Loucy (cell line): ENCODE results near the gene ASIC2.

Experiments
- H2AFZ ChIP-seq: fragments of 200-600 bp; sonication (generic); 2 replicates; pipeline ENCODE4 v1.6.0; 2016; ENCODE audit warnings: antibody characterized with exemption, mild to moderate bottlenecking, low read length, moderate library complexity
- H3F3A ChIP-seq: fragments of 200-600 bp; 2 replicates; pipeline ENCODE4 v1.6.0; 2016; ENCODE audit warnings: antibody characterized with exemption, low read depth, mild to moderate bottlenecking
- H3K27me3 ChIP-seq: fragments of 200-600 bp; sonication (generic); 2 replicates; pipeline ENCODE4 v1.6.1; 2014; ENCODE audit warnings: low read length, mild to moderate bottlenecking; ENCODE audit not compliant: insufficient read depth, poor library complexity, severe bottlenecking
- H3K36me3 ChIP-seq: fragments of 200-600 bp; sonication (generic); 2 replicates; pipeline ENCODE4 v1.6.1; 2016; ENCODE audit warnings: low read length; ENCODE audit not compliant: insufficient read depth
- H3K4me1 ChIP-seq: fragments of 200-600 bp; sonication (generic); 2 replicates; pipeline ENCODE4 v1.5.1; 2014; ENCODE audit warnings: low read length, mild to moderate bottlenecking; ENCODE audit not compliant: insufficient read depth, poor library complexity, severe bottlenecking
- H3K4me2 ChIP-seq: fragments of 200-600 bp; sonication (generic); 2 replicates; pipeline ENCODE4 v1.6.0; 2014; ENCODE audit warnings: antibody characterized with exemption, low read length, low read depth, mild to moderate bottlenecking; ENCODE audit not compliant: poor library complexity, severe bottlenecking
- H3K4me3 ChIP-seq: fragments of 200-600 bp; sonication (generic); 2 replicates; pipeline ENCODE4 v1.5.1; 2014; ENCODE audit warnings: low read length, mild to moderate bottlenecking, mixed read lengths; ENCODE audit not compliant: poor library complexity, severe bottlenecking
- H3K79me2 ChIP-seq: fragments of 200-600 bp; sonication (generic); 2 replicates; pipeline ENCODE4 v1.6.1; 2014; ENCODE audit warnings: low read length; ENCODE audit not compliant: insufficient read depth
- H3K9ac ChIP-seq: fragments of 200-600 bp; sonication (generic); 2 replicates; pipeline ENCODE4 v1.6.0; 2014; ENCODE audit warnings: mild to moderate bottlenecking, low read depth, low read length, moderate library complexity; ENCODE audit not compliant: poor library complexity, severe bottlenecking
- H3K9me2 ChIP-seq: fragments of 200-600 bp; sonication (generic); replicated peaks from 2 replicates; pipeline ENCODE4 v1.6.1; 2016; ENCODE audit warnings: low read depth, low read length, mixed read lengths
- H3K9me3 ChIP-seq: fragments of 200-600 bp; sonication (generic); 2 replicates; pipeline ENCODE4 v1.6.1; 2014; ENCODE audit warnings: mild to moderate bottlenecking, antibody characterized with exemption, low read length, low read depth; ENCODE audit not compliant: insufficient read depth
- H4K20me1 ChIP-seq: fragments of 200-600 bp; sonication (generic); 2 replicates; pipeline ENCODE4 v1.6.0; 2014; ENCODE audit warnings: antibody characterized with exemption, low read length, mild to moderate bottlenecking; ENCODE audit not compliant: insufficient read depth, poor library complexity, severe bottlenecking
- CTCF ChIP-seq: fragments of 200-600 bp; sonication (generic); conservative IDR thresholded peaks from 2 replicates; pipeline ENCODE4 v1.5.1; 2014; ENCODE audit warnings: mild to moderate bottlenecking, antibody characterized with exemption, low read length
- EZH2phosphoT487 ChIP-seq: fragments of 200-600 bp; IDR thresholded peaks from 2 replicates; pipeline ENCODE4 v1.6.1; 2018; ENCODE audit warnings: antibody characterized with exemption, mild to moderate bottlenecking, moderate library complexity, borderline replicate concordance

Gene ASIC2

GRCh38 chr17:33121272-33121671 lies 171.8 kb downstream of the ASIC2 start:
- H3K9me2 ChIP-seq, result no peaks in the 10 kb centered on the region
- H2AFZ ChIP-seq, result no peak overlapping the region
- no peaks in the 10 kb centered on the region for H3K4me1 ChIP-seq
- H3K4me2 ChIP-seq, result no peak overlapping the region
- no peaks in the 10 kb centered on the region for H3K36me3 ChIP-seq
- no peaks in the 10 kb centered on the region for H3K9me3 ChIP-seq
- no peak overlapping the region for H3K9ac ChIP-seq
- no peak overlapping the region for H3K4me3 ChIP-seq
- H3F3A ChIP-seq, result no peaks in the 10 kb centered on the region
- no peak for TF ChIP-seq EZH2phosphoT487
- no peak for TF ChIP-seq CTCF
- H4K20me1 ChIP-seq, result no peaks in the 10 kb centered on the region
- H3K27me3 ChIP-seq, result no peaks in the 10 kb centered on the region
- no peaks in the 10 kb centered on the region for H3K79me2 ChIP-seq

GRCh38 chr17:33120103-33120502 lies 173.0 kb downstream of the ASIC2 start:
- no peak overlapping the region for H3K4me2 ChIP-seq
- no peaks in the 10 kb centered on the region for H3K27me3 ChIP-seq
- H4K20me1 ChIP-seq, result no peaks in the 10 kb centered on the region
- H3K9ac ChIP-seq, result no peak overlapping the region
- TF ChIP-seq CTCF, result no peak
- no peak for TF ChIP-seq EZH2phosphoT487
- no peaks in the 10 kb centered on the region for H3K36me3 ChIP-seq
- no peaks in the 10 kb centered on the region for H3K9me2 ChIP-seq
- H3F3A ChIP-seq, result no peaks in the 10 kb centered on the region
- no peaks in the 10 kb centered on the region for H3K9me3 ChIP-seq
- no peaks in the 10 kb centered on the region for H3K79me2 ChIP-seq
- H2AFZ ChIP-seq, result no peak overlapping the region
- no peak overlapping the region for H3K4me3 ChIP-seq
- no peaks in the 10 kb centered on the region for H3K4me1 ChIP-seq

GRCh38 chr17:33118391-33119075 lies 174.6 kb downstream of the ASIC2 start:
- H3K79me2 ChIP-seq, result no peaks in the 10 kb centered on the region
- no peak for TF ChIP-seq CTCF
- TF ChIP-seq EZH2phosphoT487, result no peak
- no peak overlapping the region for H3K4me2 ChIP-seq
- H3K27me3 ChIP-seq, result no peaks in the 10 kb centered on the region
- H2AFZ ChIP-seq, result no peak overlapping the region
- no peaks in the 10 kb centered on the region for H3K36me3 ChIP-seq
- H3K9ac ChIP-seq, result no peak overlapping the region
- H3K9me3 ChIP-seq, result no peaks in the 10 kb centered on the region
- no peaks in the 10 kb centered on the region for H3F3A ChIP-seq
- H4K20me1 ChIP-seq, result no peaks in the 10 kb centered on the region
- H3K9me2 ChIP-seq, result no peaks in the 10 kb centered on the region
- H3K4me3 ChIP-seq, result no peak overlapping the region
- no peaks in the 10 kb centered on the region for H3K4me1 ChIP-seq
